ENCODE measurements around the gene TEF. TPM values are rescaled to one million over a fixed set of nuclear protein-coding genes. Genes with fewer than 3 reads are reported as not detected.

The TEF gene
- total and polyA plus RNA-seq, 9 of the 15 experiments (the other 6 are each of a cell fraction or from before 2014, with no cell fraction given): 0.04 to 3.1 (median 1.2) TPM

DNA sequence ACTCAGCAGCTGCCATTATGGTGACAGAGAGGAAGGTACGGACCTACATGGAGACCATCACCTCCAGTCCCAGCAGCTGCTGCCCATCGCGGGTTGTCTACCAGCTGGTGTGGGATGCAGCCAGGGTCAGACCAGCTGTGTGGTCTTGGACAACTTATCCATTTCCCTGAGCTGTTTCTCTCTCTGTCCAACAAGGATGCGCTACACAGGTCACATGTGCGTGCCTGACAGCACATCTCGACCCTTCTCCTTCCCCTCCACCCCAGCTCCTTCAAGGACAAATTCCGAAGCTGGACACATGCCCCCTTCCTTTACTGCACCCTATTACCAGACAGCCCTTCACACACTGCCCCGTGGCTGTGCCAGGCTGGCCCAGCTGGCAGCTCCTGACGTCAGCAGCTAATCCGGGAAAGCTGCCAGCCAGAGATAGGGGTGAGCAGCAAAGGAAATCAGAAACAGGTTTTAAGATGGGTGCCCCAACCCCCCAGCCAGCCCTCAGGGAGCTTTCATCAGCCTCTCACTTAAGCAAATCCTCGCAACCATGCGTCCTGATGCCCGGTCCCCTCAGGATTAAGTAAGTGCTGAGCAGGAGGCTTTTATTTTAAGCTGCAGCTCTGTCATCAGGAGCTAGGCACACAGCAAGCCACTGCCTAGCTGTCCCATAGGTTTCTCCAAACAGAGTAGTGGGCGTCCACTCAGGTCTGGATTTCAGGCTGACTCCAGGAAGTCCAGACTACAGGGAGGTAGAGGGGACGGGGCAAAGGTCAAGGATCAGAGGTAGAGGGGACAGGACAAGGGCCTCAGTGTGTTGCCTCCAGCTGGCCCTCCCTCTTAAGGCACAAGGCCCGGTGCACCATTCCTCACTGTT is 20.3 kb downstream of the TEF start:
- no peak overlapping the region for H3K9ac ChIP-seq (ENCODE audit: insufficient read depth in 1 of 2, low read depth in 2 of 2, low read length in 2 of 2)
- H3K36me3 ChIP-seq (ENCODE audit: control insufficient read depth, insufficient read depth, low read length): no peaks in the 10 kb centered on the region
- H4K20me1 ChIP-seq (replicated peaks; ENCODE audit: control insufficient read depth, insufficient read depth, low read length): no peaks in the 10 kb centered on the region
- no TSS peak for BruUV-seq (replicated peaks)
- ChIA-PET CTCF (ENCODE audit: low intra/inter-chr PET ratio) (no interaction called here), POLR2A (interaction anchor here (0.6 to 1.5 kb wide), 7 partner anchors 9 to 142 kb away, joined by 3 to 7 read pairs (median 3); no protein-coding TSS in a partner anchor)
- no peak overlapping the region for H3K4me3 ChIP-seq
- ATAC-seq (no peak), FAIRE-seq (no peak), DNase-seq (ENCODE audit: extremely low read depth in 1 of 4, low spot score in 3 of 4) (no peak)
- peaks cover 0 to 7% of the 10 kb centered on the region in 2 experiments; a peak in 3 of 5 replicates for H3K4me1 ChIP-seq (replicated peaks in 1 of 2; ENCODE audit: control insufficient read depth in 2 of 2, insufficient read depth in 2 of 2, low read length in 2 of 2)
- no peaks in the 10 kb centered on the region for H3K9me1 ChIP-seq (ENCODE audit: control insufficient read depth, insufficient read depth, low read length)
- H3K79me2 ChIP-seq (ENCODE audit: control insufficient read depth, insufficient read depth, low read length): no peaks in the 10 kb centered on the region
- no peaks in the 10 kb centered on the region for H3K27me3 ChIP-seq (ENCODE audit: control insufficient read depth in 2 of 2, insufficient read depth in 2 of 2, low read length in 2 of 2)
- no peaks in the 10 kb centered on the region for H3K9me3 ChIP-seq (replicated peaks; ENCODE audit: control insufficient read depth, insufficient read depth, low read depth, low read length)
- WGBS (ENCODE audit: insufficient coverage, low coverage, missing lambda C conversion rate): 42% methylated on average over 12 of the region's 16 CpGs
- H3K27ac ChIP-seq (ENCODE audit: extremely low read depth, low read depth, low read length): no peak overlapping the region
- in situ Hi-C loops (cut with MboI): loop anchor here (5.0 kb wide), 1 partner anchor 125 kb away; no protein-coding TSS in a partner anchor
- H2AFZ ChIP-seq (ENCODE audit: low read depth, low read length): no peak overlapping the region
- intact Hi-C loops (cut with micrococcal nuclease): no loop called here
- no peak overlapping the region for H3K4me2 ChIP-seq (ENCODE audit: insufficient read depth, low read length)
- TF ChIP-seq ARID3B (CRISPR knock-in tag; IDR thresholded peaks at IDR 0.05; ENCODE audit: borderline replicate concordance) (no peak), SRSF1 (IDR thresholded peaks at IDR 0.05; ENCODE audit: low read depth, low read length) (no peak), ZNF778 (CRISPR knock-in tag; IDR thresholded peaks at IDR 0.05) (no peak), FOXA1 (IDR thresholded peaks at IDR 0.05; ENCODE audit: borderline replicate concordance) (no peak), NFYB (IDR thresholded peaks at IDR 0.05; ENCODE audit: extremely low read depth, insufficient read length) (no peak), MYNN (IDR thresholded peaks at IDR 0.05) (no peak), MYNN (CRISPR knock-in tag; IDR thresholded peaks at IDR 0.05) (no peak), ZNF699 (CRISPR knock-in tag; IDR thresholded peaks at IDR 0.05; ENCODE audit: insufficient replicate concordance) (no peak), CHD4 (IDR thresholded peaks at IDR 0.05; ENCODE audit: insufficient read depth, insufficient replicate concordance, low read depth, low read length, poor library complexity, severe bottlenecking) (no peak), ZNF174 (CRISPR knock-in tag; IDR thresholded peaks at IDR 0.05) (no peak), TCF3 (CRISPR knock-in tag; IDR thresholded peaks at IDR 0.05) (no peak), ZNF124 (CRISPR knock-in tag; IDR thresholded peaks at IDR 0.05) (no peak), SMARCA5 (IDR thresholded peaks at IDR 0.05) (no peak), NR2C2 (CRISPR knock-in tag; IDR thresholded peaks at IDR 0.05) (no peak), NR2C2 (tag; IDR thresholded peaks at IDR 0.05) (no peak), SP1 (CRISPR knock-in tag; IDR thresholded peaks at IDR 0.05) (no peak), FOS (IDR thresholded peaks at IDR 0.05; ENCODE audit: extremely low read depth, insufficient read length) (no peak)
- TF ChIP-seq, protein P1, sequence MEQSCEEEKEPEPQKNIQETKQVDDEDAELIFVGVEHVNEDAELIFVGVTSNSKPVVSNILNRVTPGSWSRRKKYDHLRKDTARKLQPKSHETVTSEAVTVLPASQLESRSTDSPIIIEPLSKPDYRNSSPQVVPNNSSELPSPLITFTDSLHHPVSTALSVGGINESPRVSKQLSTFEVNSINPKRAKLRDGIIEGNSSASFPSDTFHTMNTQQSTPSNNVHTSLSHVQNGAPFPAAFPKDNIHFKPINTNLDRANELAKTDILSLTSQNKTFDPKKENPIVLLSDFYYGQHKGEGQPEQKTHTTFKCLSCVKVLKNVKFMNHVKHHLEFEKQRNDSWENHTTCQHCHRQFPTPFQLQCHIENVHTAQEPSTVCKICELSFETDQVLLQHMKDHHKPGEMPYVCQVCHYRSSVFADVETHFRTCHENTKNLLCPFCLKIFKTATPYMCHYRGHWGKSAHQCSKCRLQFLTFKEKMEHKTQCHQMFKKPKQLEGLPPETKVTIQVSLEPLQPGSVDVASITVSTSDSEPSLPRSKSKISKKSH (CRISPR knock-in tag; IDR thresholded peaks at IDR 0.05): no peak
- TF ChIP-seq, protein P2, sequence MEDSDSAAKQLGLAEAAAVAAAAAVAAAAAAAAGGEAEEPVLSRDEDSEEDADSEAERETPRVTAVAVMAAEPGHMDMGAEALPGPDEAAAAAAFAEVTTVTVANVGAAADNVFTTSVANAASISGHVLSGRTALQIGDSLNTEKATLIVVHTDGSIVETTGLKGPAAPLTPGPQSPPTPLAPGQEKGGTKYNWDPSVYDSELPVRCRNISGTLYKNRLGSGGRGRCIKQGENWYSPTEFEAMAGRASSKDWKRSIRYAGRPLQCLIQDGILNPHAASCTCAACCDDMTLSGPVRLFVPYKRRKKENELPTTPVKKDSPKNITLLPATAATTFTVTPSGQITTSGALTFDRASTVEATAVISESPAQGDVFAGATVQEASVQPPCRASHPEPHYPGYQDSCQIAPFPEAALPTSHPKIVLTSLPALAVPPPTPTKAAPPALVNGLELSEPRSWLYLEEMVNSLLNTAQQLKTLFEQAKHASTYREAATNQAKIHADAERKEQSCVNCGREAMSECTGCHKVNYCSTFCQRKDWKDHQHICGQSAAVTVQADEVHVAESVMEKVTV (CRISPR knock-in tag; IDR thresholded peaks at IDR 0.05): no peak
